ENCODE data around the gene PRM2. TPM values are rescaled to one million over a fixed set of nuclear protein-coding genes. Genes with fewer than 3 reads are reported as not detected.
A peak's percentile ranks its signal among the peaks of the same experiment; 100 is the strongest.

Gene PRM2
- total and polyA plus RNA-seq, 2 of the 8 experiments (the other 6 are each of a cell fraction or from before 2014, with no cell fraction given): not detected

GRCh38 chr16:11303405-11304138 lies 27.3 kb upstream of the PRM2 start:
- WGBS, 2 experiments (ENCODE audit: extremely low coverage in 1 of 2, insufficient coverage in 1 of 2, insufficient read length in 1 of 2, insufficient replicate concordance in 2 of 2, low coverage in 1 of 2, low lambda C conversion rate in 2 of 2, missing lambda C conversion rate in 1 of 2): 93% methylated on average over 17 of the region's 18 CpGs; no CpG with 5 or more reads in 1 of the 2 experiments
- H3K4me2 ChIP-seq (ENCODE audit: insufficient read depth in 1 of 2, low read depth in 2 of 2, low read length in 2 of 2): no peak overlapping the region
- no peak for TF ChIP-seq KDM5A (IDR thresholded peaks at IDR 0.05; ENCODE audit: low read length)
- TF ChIP-seq CTCF (IDR thresholded peaks at IDR 0.05; ENCODE audit: control extremely low read depth in 1 of 3, insufficient read depth in 1 of 3, low read depth in 1 of 3, low read length in 3 of 3): no peak
- no peak for TF ChIP-seq SIN3A (conservative IDR thresholded peaks at IDR 0.05 in 1 of 2, IDR thresholded peaks at IDR 0.05 in 1 of 2; ENCODE audit: low read depth in 1 of 2, low read length in 2 of 2)
- TF ChIP-seq GTF2F1 (IDR thresholded peaks at IDR 0.05; ENCODE audit: borderline replicate concordance, low read depth, low read length): no peak
- no peak for TF ChIP-seq HDAC2 (IDR thresholded peaks at IDR 0.05; ENCODE audit: borderline replicate concordance in 1 of 2, low read depth in 2 of 2, low read length in 2 of 2)
- no peak for TF ChIP-seq POU5F1 (IDR thresholded peaks at IDR 0.05; ENCODE audit: low read depth, low read length)
- no peak for TF ChIP-seq RNF2 (IDR thresholded peaks at IDR 0.05; ENCODE audit: borderline replicate concordance, low read depth, low read length, missing control alignments, poor library complexity, severe bottlenecking)
- TF ChIP-seq SUZ12 (IDR thresholded peaks at IDR 0.05; ENCODE audit: low read length): no peak

More at GRCh38 chr16:11303405-11304138, 27.3 kb upstream of the PRM2 start:
- Histone ChIP-seq H2BK5ac (ENCODE audit: low read depth, low read length) (0 out of 2 replicates have a peak overlapping the region, but pooled peaks have one; percentile 1), H3K4me1 (replicated peaks in 1 of 4; ENCODE audit: control insufficient read depth in 3 of 4, insufficient read depth in 4 of 4, low read length in 3 of 4) (peaks cover 0 to 6% (median 1%) of the 10 kb centered on the region in 4 experiments; a peak in 3 of 7 replicates), H2AFZ (ENCODE audit: low read length) (no peak overlapping the region), H4K5ac (ENCODE audit: insufficient read length, low read depth, low read length) (no peak overlapping the region), H3K23ac (ENCODE audit: insufficient read length) (no peak overlapping the region), H2BK120ac (replicated peaks; ENCODE audit: low read depth, low read length) (no peak overlapping the region), H4K20me1 (replicated peaks in 1 of 2; ENCODE audit: control insufficient read depth in 1 of 2, insufficient read depth in 2 of 2, low read length in 2 of 2) (no peaks in the 10 kb centered on the region), H2AK5ac (ENCODE audit: low read depth, low read length) (no peak overlapping the region), H3K9ac (replicated peaks in 1 of 4; ENCODE audit: extremely low read depth in 1 of 4, low read depth in 3 of 4, low read length in 3 of 4) (no peak overlapping the region), H3K27ac (ENCODE audit: low read depth, low read length) (no peak overlapping the region), H4K8ac (ENCODE audit: extremely low read depth, insufficient read depth, low read length) (peak overlapping the region; percentile 45; the same call in 1 of the 2 replicates), H3K79me1 (ENCODE audit: low read depth, low read length) (no peaks in the 10 kb centered on the region), H3K18ac (ENCODE audit: extremely low read depth, low read length) (no peak overlapping the region; the same call in 1 of the 2 replicates), H3K4me3 (ENCODE audit: extremely low read depth in 1 of 4, insufficient read depth in 2 of 4, low read depth in 3 of 4, low read length in 4 of 4) (no peak overlapping the region), H2BK15ac (ENCODE audit: low read length) (0 out of 2 replicates have a peak overlapping the region, but pooled peaks have one; percentile 4), H3K56ac (replicated peaks; ENCODE audit: insufficient read length, low read depth, low read length) (no peak overlapping the region), H3K36me3 (ENCODE audit: control insufficient read depth in 2 of 4, insufficient read depth in 4 of 4, low read length in 3 of 4) (no peaks in the 10 kb centered on the region), H3K4ac (replicated peaks; ENCODE audit: insufficient read length, low read depth, low read length) (no peak overlapping the region), H2BK12ac (ENCODE audit: low read depth, low read length) (peak overlapping the region; percentile 60; the same call in 1 of the 2 replicates), H3K23me2 (ENCODE audit: low read depth, low read length) (no peaks in the 10 kb centered on the region), H3K9me3 (ENCODE audit: insufficient read depth in 2 of 2, low read depth in 1 of 2, low read length in 1 of 2) (no peaks in the 10 kb centered on the region), H4K91ac (replicated peaks; ENCODE audit: insufficient read length, low read length) (no peak overlapping the region), H3K14ac (ENCODE audit: insufficient read length) (no peak overlapping the region), H3K27me3 (replicated peaks in 1 of 4; ENCODE audit: control insufficient read depth in 3 of 4, extremely low read depth in 1 of 4, insufficient read depth in 3 of 4, low read length in 3 of 4) (no peaks in the 10 kb centered on the region), H2BK20ac (ENCODE audit: low read length) (no peak overlapping the region), H3K79me2 (ENCODE audit: control insufficient read depth in 1 of 2, insufficient read depth in 2 of 2, low read length in 2 of 2) (no peaks in the 10 kb centered on the region)
- POLR2A ChIA-PET (ENCODE audit: partially characterized antibody): interaction anchor here (1.1 to 3.4 kb wide), 4 partner anchors 12 to 48 kb away, joined by 3 to 12 read pairs (median 5); partner anchors contain the start of gene SOCS1
- DNase-seq (ENCODE audit: low read depth in 1 of 2, low spot score in 2 of 2) (no peak), FAIRE-seq (no peak)
- CTCF ChIA-PET (ENCODE audit: partially characterized antibody): interaction anchor here (0.6 to 1.1 kb wide), 5 partner anchors 10 to 526 kb away, joined by 3 to 5 read pairs (median 3); no protein-coding TSS in a partner anchor

Measured in H1 (cell line).